Activated T-cell treated with anti-CD3 and anti-CD28 coated beads, Interleukin-2, amount 50 U/mL, for 24 hours (primary cell): Measurements from ENCODE around the gene KCTD18.

Experiments used
- DNase-seq: peaks from one replicate; pipeline ENCODE4 v3.0.0-alpha.2; 2020
- H3K27ac Mint-ChIP-seq: 2 replicates; pipeline ENCODE4 v1.8.0; 2020; ENCODE audit warnings: mild to moderate bottlenecking, mixed read lengths
- H3K27me3 Mint-ChIP-seq: 2 replicates; pipeline ENCODE4 v1.8.0; 2020; ENCODE audit warnings: mixed read lengths
- H3K36me3 Mint-ChIP-seq: 2 replicates; pipeline ENCODE4 v1.8.0; 2020; ENCODE audit warnings: low read depth, mixed read lengths
- H3K4me1 Mint-ChIP-seq: 2 replicates; pipeline ENCODE4 v1.8.0; 2020; ENCODE audit warnings: low read depth, mixed read lengths
- H3K4me3 Mint-ChIP-seq: 2 replicates; pipeline ENCODE4 v1.8.0; 2020; ENCODE audit warnings: mild to moderate bottlenecking, moderate library complexity, mixed read lengths
- H3K9me3 Mint-ChIP-seq: 2 replicates; pipeline ENCODE4 v1.8.0; 2020; ENCODE audit warnings: mixed read lengths

The KCTD18 gene

GRCh38 chr2:200509612-200510433 lies at the start of gene KCTD18:
KCTD18 (minus strand) TSS chr2:200510068; CDS start chr2:200507016, 3,052 bp downstream.
- H3K27me3 Mint-ChIP-seq, result no peaks in the 10 kb centered on the region
- peak within 1 kb of the TSS; percentile 92 for H3K27ac Mint-ChIP-seq
- H3K4me1 Mint-ChIP-seq, result peaks cover 29% of the 10 kb centered on the region
- peak within 1 kb of the TSS; percentile 90 for H3K4me3 Mint-ChIP-seq
- H3K36me3 Mint-ChIP-seq, result peaks cover 21% of the 10 kb centered on the region
- peak; percentile 94 for DNase-seq
- H3K9me3 Mint-ChIP-seq, result no peaks in the 10 kb centered on the region

GRCh38 chr2:200540793-200541192 lies 30.9 kb upstream of the KCTD18 start:
- H3K9me3 Mint-ChIP-seq, result no peaks in the 10 kb centered on the region
- peaks cover 70% of the 10 kb centered on the region for H3K36me3 Mint-ChIP-seq
- no peak overlapping the region for H3K4me3 Mint-ChIP-seq
- H3K27me3 Mint-ChIP-seq, result no peaks in the 10 kb centered on the region
- H3K4me1 Mint-ChIP-seq, result no peaks in the 10 kb centered on the region
- no peak for DNase-seq
- no peak overlapping the region for H3K27ac Mint-ChIP-seq

GRCh38 chr2:200538139-200538538 lies 28.3 kb upstream of the KCTD18 start:
- Mint-ChIP-seq H3K27ac (no peak overlapping the region), H3K36me3 (peaks cover 50% of the 10 kb centered on the region), H3K9me3 (no peaks in the 10 kb centered on the region), H3K27me3 (no peaks in the 10 kb centered on the region), H3K4me1 (no peaks in the 10 kb centered on the region), H3K4me3 (no peak overlapping the region)
- no peak for DNase-seq

- H3K27ac Mint-ChIP-seq, result no peak overlapping the region
- H3K27me3 Mint-ChIP-seq, result no peaks in the 10 kb centered on the region
These were observed 24.7 kb upstream of the KCTD18 start for GRCh38 chr2:200534572-200534971.

GRCh38 chr2:200533754-200534153 lies 23.9 kb upstream of the KCTD18 start:
- Mint-ChIP-seq H3K36me3 (peaks cover 15% of the 10 kb centered on the region), H3K27ac (no peak overlapping the region), H3K4me1 (no peaks in the 10 kb centered on the region), H3K9me3 (no peaks in the 10 kb centered on the region), H3K27me3 (no peaks in the 10 kb centered on the region), H3K4me3 (no peak overlapping the region)
- DNase-seq, result no peak

More at GRCh38 chr2:200534572-200534971, 24.7 kb upstream of the KCTD18 start:
- Mint-ChIP-seq H3K9me3 (no peaks in the 10 kb centered on the region), H3K36me3 (peaks cover 21% of the 10 kb centered on the region), H3K4me1 (no peaks in the 10 kb centered on the region), H3K4me3 (no peak overlapping the region)
- DNase-seq, result no peak

GRCh38 chr2:200528228-200528627 lies 18.4 kb upstream of the KCTD18 start:
- no peak for DNase-seq
- Mint-ChIP-seq H3K4me3 (no peak overlapping the region), H3K36me3 (peaks cover 12% of the 10 kb centered on the region), H3K27ac (no peak overlapping the region), H3K27me3 (no peaks in the 10 kb centered on the region), H3K9me3 (no peaks in the 10 kb centered on the region), H3K4me1 (peaks cover 23% of the 10 kb centered on the region)

- H3K4me3 Mint-ChIP-seq, result peak within 1 kb of the TSS; percentile 91
- peaks cover 10% of the 10 kb centered on the region for H3K36me3 Mint-ChIP-seq
- no peaks in the 10 kb centered on the region for H3K9me3 Mint-ChIP-seq
- peaks cover 24% of the 10 kb centered on the region for H3K4me1 Mint-ChIP-seq
- DNase-seq, result peak; percentile 97
- H3K27ac Mint-ChIP-seq, result peak within 1 kb of the TSS; percentile 88
- no peaks in the 10 kb centered on the region for H3K27me3 Mint-ChIP-seq
These were observed 16.2 kb upstream of the KCTD18 start, which contains the start of gene SGO2 for GRCh38 chr2:200525882-200526651. SGO2 (plus strand) TSS chr2:200526207; CDS start chr2:200532976, 6,769 bp downstream.

- Mint-ChIP-seq H3K9me3 (no peaks in the 10 kb centered on the region), H3K4me3 (peak overlapping the region; percentile 91), H3K27me3 (no peaks in the 10 kb centered on the region), H3K4me1 (peaks cover 24% of the 10 kb centered on the region), H3K36me3 (peaks cover 10% of the 10 kb centered on the region), H3K27ac (peak overlapping the region; percentile 88)
- DNase-seq, result no peak
These were observed 15.6 kb upstream of the KCTD18 start for GRCh38 chr2:200525551-200525881.

GRCh38 chr2:200525066-200525465 lies 15.2 kb upstream of the KCTD18 start:
- Mint-ChIP-seq H3K4me1 (peaks cover 24% of the 10 kb centered on the region), H3K36me3 (peaks cover 10% of the 10 kb centered on the region), H3K9me3 (no peaks in the 10 kb centered on the region), H3K4me3 (no peak overlapping the region), H3K27ac (no peak overlapping the region), H3K27me3 (no peaks in the 10 kb centered on the region)
- no peak for DNase-seq

- Mint-ChIP-seq H3K27ac (no peak overlapping the region), H3K9me3 (no peaks in the 10 kb centered on the region), H3K27me3 (no peaks in the 10 kb centered on the region), H3K36me3 (peaks cover 10% of the 10 kb centered on the region), H3K4me1 (peaks cover 24% of the 10 kb centered on the region), H3K4me3 (no peak overlapping the region)
- DNase-seq, result no peak
These were observed 13.7 kb upstream of the KCTD18 start for GRCh38 chr2:200523604-200524003.

GRCh38 chr2:200523158-200523557 lies 13.3 kb upstream of the KCTD18 start:
- Mint-ChIP-seq H3K36me3 (peaks cover 10% of the 10 kb centered on the region), H3K4me3 (no peak overlapping the region), H3K27me3 (no peaks in the 10 kb centered on the region), H3K27ac (no peak overlapping the region), H3K9me3 (no peaks in the 10 kb centered on the region), H3K4me1 (peaks cover 24% of the 10 kb centered on the region)
- DNase-seq, result no peak

- no peak for DNase-seq
- Mint-ChIP-seq H3K4me1 (peaks cover 3% of the 10 kb centered on the region), H3K4me3 (no peak overlapping the region), H3K36me3 (no peaks in the 10 kb centered on the region), H3K27me3 (no peaks in the 10 kb centered on the region), H3K9me3 (peaks cover 3% of the 10 kb centered on the region), H3K27ac (no peak overlapping the region)
These were observed 5.3 kb upstream of the KCTD18 start for GRCh38 chr2:200515155-200515554.

- Mint-ChIP-seq H3K4me3 (peak overlapping the region; percentile 90), H3K9me3 (no peaks in the 10 kb centered on the region), H3K27me3 (no peaks in the 10 kb centered on the region), H3K36me3 (peaks cover 27% of the 10 kb centered on the region), H3K27ac (peak overlapping the region; percentile 92), H3K4me1 (peaks cover 29% of the 10 kb centered on the region)
- DNase-seq, result peak; percentile 50
These were observed 645 bp downstream of the KCTD18 start for GRCh38 chr2:200509235-200509611.

- Mint-ChIP-seq H3K4me1 (peaks cover 33% of the 10 kb centered on the region), H3K27me3 (no peaks in the 10 kb centered on the region), H3K4me3 (no peak overlapping the region), H3K36me3 (peaks cover 41% of the 10 kb centered on the region), H3K27ac (no peak overlapping the region), H3K9me3 (peaks cover 4% of the 10 kb centered on the region)
- DNase-seq, result no peak
These were observed 2.7 kb downstream of the KCTD18 start for GRCh38 chr2:200507179-200507578.

- no peaks in the 10 kb centered on the region for H3K27me3 Mint-ChIP-seq
- H3K4me1 Mint-ChIP-seq, result peaks cover 33% of the 10 kb centered on the region
- H3K36me3 Mint-ChIP-seq, result peaks cover 44% of the 10 kb centered on the region
- H3K4me3 Mint-ChIP-seq, result no peak overlapping the region
- no peak for DNase-seq
- peaks cover 4% of the 10 kb centered on the region for H3K9me3 Mint-ChIP-seq
- H3K27ac Mint-ChIP-seq, result no peak overlapping the region
These were observed 3.2 kb downstream of the KCTD18 start for GRCh38 chr2:200506679-200507078.
